Middle frontal gyrus (tissue), 1 donor: Measurements from ENCODE around the gene RFC1.
"Not testable (repeated sequence)": the region's sequence is repeated elsewhere in the genome, so short reads cannot be mapped to it uniquely, and the experiment has no call there.

Experiments
- DNase-seq: peaks from one replicate; pipeline ENCODE4 v3.0.0-alpha.2; 2015; ENCODE audit warnings: low spot score; ENCODE audit errors: extremely low spot score

Gene RFC1

GRCh38 chr4:39312816-39313215, 53.3 kb downstream of the RFC1 start:
- no peak for DNase-seq

- no peak for DNase-seq
These were observed 57.6 kb downstream of the RFC1 start for GRCh38 chr4:39308611-39309010.

GRCh38 chr4:39305912-39306677, 60.1 kb downstream of the RFC1 start:
- no peak for DNase-seq

GRCh38 chr4:39304651-39305050, 61.5 kb downstream of the RFC1 start:
- no peak for DNase-seq

- DNase-seq: no peak
These were observed 62.3 kb downstream of the RFC1 start for GRCh38 chr4:39303871-39304270.

- no peak for DNase-seq
These were observed 63.3 kb downstream of the RFC1 start for GRCh38 chr4:39302901-39303300.

GRCh38 chr4:39295784-39296183, 70.4 kb downstream of the RFC1 start:
- no peak for DNase-seq

GRCh38 chr4:39292433-39292832, 73.7 kb downstream of the RFC1 start:
- not testable (repeated sequence) for DNase-seq

- DNase-seq: no peak
These were observed 74.5 kb downstream of the RFC1 start for GRCh38 chr4:39291686-39292085.

GRCh38 chr4:39287223-39287622, 78.9 kb downstream of the RFC1 start:
- DNase-seq: no peak

GRCh38 chr4:39286263-39286662, 79.9 kb downstream of the RFC1 start:
- no peak for DNase-seq

GRCh38 chr4:39285853-39286252, 80.3 kb downstream of the RFC1 start:
- DNase-seq: no peak

- no peak for DNase-seq
These were observed 80.9 kb downstream of the RFC1 start for GRCh38 chr4:39285111-39285795.

- DNase-seq: no peak
These were observed 85.4 kb downstream of the RFC1 start for GRCh38 chr4:39280770-39281169.

GRCh38 chr4:39279416-39279815, 86.7 kb downstream of the RFC1 start:
- DNase-seq: no peak

- no peak for DNase-seq
These were observed 87.7 kb downstream of the RFC1 start for GRCh38 chr4:39278476-39278875.

- not testable (repeated sequence) for DNase-seq
These were observed 88.5 kb downstream of the RFC1 start for GRCh38 chr4:39277661-39278060.

GRCh38 chr4:39274503-39274902, 91.7 kb downstream of the RFC1 start:
- DNase-seq: no peak

- DNase-seq: no peak
These were observed 102.3 kb downstream of the RFC1 start for GRCh38 chr4:39263895-39264294.

- DNase-seq: no peak
These were observed 106.4 kb downstream of the RFC1 start for GRCh38 chr4:39259571-39260330.

GRCh38 chr4:39256436-39256835, 109.7 kb downstream of the RFC1 start:
- DNase-seq: no peak

GRCh38 chr4:39255871-39256270, 110.3 kb downstream of the RFC1 start:
- no peak for DNase-seq
